ENCODE data around the gene GRIN2A.

The GRIN2A gene

DNA sequence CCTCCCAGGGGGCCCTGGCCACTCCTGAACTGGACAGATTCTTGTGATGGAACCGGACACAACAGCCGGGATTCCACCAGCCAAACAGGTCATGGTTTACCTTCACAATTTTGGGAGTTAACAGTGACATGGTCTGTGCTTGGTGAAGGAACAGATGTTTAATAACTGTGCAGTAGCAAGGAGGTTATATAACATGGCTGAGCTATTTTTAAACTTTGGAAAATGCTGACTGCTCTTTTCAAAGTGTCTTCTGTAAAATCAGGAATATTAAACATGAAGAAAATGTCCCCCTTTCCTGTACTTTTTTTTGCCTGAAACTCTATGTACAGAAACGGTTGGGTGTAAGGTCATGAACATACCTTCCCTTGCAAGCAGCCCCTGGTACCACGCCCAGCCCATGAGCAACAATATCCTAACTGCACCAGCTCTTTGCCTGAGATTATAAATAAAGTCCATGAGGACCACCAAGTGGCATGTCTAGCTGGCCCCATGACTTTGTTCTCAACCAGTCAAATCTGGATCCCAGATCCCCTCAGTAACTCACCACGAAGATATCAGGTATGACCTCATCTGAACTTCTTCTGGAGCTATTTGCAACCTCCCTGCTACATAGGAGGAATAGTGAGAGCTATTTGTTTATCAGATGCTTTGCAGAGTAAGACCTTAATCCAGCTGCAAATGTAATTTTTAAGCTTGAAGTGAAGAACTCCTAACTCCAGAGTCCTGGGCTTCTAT is 249.1 kb downstream of the GRIN2A start:
- DNase-seq (ENCODE audit: low read depth in 1 of 2, low spot score in 1 of 2): no peak
- no peaks in the 10 kb centered on the region for H3K27me3 ChIP-seq (ENCODE audit: insufficient read depth, poor library complexity, severe bottlenecking)
- H3K27ac ChIP-seq (replicated peaks): no peak overlapping the region
- TF ChIP-seq SPI1 (IDR thresholded peaks at IDR 0.05; ENCODE audit: borderline replicate concordance, low read depth): no peak
- TF ChIP-seq, protein P1, sequence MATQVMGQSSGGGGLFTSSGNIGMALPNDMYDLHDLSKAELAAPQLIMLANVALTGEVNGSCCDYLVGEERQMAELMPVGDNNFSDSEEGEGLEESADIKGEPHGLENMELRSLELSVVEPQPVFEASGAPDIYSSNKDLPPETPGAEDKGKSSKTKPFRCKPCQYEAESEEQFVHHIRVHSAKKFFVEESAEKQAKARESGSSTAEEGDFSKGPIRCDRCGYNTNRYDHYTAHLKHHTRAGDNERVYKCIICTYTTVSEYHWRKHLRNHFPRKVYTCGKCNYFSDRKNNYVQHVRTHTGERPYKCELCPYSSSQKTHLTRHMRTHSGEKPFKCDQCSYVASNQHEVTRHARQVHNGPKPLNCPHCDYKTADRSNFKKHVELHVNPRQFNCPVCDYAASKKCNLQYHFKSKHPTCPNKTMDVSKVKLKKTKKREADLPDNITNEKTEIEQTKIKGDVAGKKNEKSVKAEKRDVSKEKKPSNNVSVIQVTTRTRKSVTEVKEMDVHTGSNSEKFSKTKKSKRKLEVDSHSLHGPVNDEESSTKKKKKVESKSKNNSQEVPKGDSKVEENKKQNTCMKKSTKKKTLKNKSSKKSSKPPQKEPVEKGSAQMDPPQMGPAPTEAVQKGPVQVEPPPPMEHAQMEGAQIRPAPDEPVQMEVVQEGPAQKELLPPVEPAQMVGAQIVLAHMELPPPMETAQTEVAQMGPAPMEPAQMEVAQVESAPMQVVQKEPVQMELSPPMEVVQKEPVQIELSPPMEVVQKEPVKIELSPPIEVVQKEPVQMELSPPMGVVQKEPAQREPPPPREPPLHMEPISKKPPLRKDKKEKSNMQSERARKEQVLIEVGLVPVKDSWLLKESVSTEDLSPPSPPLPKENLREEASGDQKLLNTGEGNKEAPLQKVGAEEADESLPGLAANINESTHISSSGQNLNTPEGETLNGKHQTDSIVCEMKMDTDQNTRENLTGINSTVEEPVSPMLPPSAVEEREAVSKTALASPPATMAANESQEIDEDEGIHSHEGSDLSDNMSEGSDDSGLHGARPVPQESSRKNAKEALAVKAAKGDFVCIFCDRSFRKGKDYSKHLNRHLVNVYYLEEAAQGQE (IDR thresholded peaks at IDR 0.05; ENCODE audit: insufficient replicate concordance, low read depth): no peak
- TF ChIP-seq, protein P2, sequence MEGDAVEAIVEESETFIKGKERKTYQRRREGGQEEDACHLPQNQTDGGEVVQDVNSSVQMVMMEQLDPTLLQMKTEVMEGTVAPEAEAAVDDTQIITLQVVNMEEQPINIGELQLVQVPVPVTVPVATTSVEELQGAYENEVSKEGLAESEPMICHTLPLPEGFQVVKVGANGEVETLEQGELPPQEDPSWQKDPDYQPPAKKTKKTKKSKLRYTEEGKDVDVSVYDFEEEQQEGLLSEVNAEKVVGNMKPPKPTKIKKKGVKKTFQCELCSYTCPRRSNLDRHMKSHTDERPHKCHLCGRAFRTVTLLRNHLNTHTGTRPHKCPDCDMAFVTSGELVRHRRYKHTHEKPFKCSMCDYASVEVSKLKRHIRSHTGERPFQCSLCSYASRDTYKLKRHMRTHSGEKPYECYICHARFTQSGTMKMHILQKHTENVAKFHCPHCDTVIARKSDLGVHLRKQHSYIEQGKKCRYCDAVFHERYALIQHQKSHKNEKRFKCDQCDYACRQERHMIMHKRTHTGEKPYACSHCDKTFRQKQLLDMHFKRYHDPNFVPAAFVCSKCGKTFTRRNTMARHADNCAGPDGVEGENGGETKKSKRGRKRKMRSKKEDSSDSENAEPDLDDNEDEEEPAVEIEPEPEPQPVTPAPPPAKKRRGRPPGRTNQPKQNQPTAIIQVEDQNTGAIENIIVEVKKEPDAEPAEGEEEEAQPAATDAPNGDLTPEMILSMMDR (IDR thresholded peaks at IDR 0.05; ENCODE audit: insufficient read depth, low read length): no peak
- no peak for TF ChIP-seq GABPA (IDR thresholded peaks at IDR 0.05; ENCODE audit: low read depth)
- no peak for TF ChIP-seq POLR2AphosphoS5 (IDR thresholded peaks at IDR 0.05; ENCODE audit: low read depth)
- H3K4me3 ChIP-seq (replicated peaks; ENCODE audit: insufficient read depth, low read length): no peak overlapping the region

DNA sequence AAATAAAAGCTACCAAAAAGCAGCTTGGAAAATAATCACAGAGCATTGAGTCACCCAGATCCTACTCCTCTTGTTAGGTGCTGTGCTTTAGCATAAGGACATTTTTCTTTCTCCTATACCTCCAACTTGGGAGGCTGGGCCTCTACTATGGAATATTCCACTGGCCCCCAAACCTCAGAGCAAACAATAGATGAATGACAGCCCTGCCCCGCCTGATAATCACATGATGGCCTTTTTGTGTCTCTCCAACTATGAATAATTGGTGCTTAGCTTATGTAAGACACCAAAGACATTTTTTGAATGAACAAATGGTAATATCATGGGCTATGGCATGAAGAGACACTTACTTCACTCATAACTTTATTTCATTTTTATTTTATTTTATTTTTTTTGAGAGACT is 250.2 kb downstream of the GRIN2A start:
- H3K4me3 ChIP-seq (replicated peaks; ENCODE audit: insufficient read depth, low read length): no peak overlapping the region

DNA sequence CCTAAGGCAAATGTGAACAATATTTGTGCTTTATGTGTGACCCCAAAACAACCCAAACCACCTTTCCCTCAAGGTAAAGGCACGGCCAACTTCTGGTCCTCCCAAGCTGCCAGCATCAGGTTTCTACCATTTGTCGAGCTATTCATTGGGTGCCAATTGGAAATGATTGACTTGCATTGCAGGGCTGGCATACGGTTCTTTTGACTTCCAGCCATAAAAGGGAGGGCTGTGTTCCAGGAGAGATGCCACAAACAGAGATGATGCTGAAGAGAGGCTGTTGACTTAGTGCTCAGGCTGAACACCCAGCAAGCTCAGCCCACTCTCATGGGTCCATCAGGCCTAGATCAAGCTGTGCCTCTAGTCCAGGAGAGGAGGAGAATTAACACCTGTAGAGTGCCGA is 252.4 kb downstream of the GRIN2A start:
- no peaks in the 10 kb centered on the region for H3K27me3 ChIP-seq (ENCODE audit: insufficient read depth, poor library complexity, severe bottlenecking)
- H3K4me3 ChIP-seq (replicated peaks; ENCODE audit: insufficient read depth, low read length): no peak overlapping the region
- no peak for DNase-seq (ENCODE audit: low read depth in 1 of 2, low spot score in 1 of 2)
- no peak overlapping the region for H3K27ac ChIP-seq (replicated peaks)
- TF ChIP-seq SPI1 (IDR thresholded peaks at IDR 0.05; ENCODE audit: borderline replicate concordance, low read depth): no peak
- no peak for TF ChIP-seq GABPA (IDR thresholded peaks at IDR 0.05; ENCODE audit: low read depth)
- TF ChIP-seq, protein P2 (IDR thresholded peaks at IDR 0.05; ENCODE audit: insufficient read depth, low read length): no peak
- no peak for TF ChIP-seq POLR2AphosphoS5 (IDR thresholded peaks at IDR 0.05; ENCODE audit: low read depth)
- TF ChIP-seq, protein P1 (IDR thresholded peaks at IDR 0.05; ENCODE audit: insufficient replicate concordance, low read depth): no peak

More for the DNA sequence above, 250.2 kb downstream of the GRIN2A start:
- H3K27ac ChIP-seq (replicated peaks): no peak overlapping the region
- TF ChIP-seq, protein P2 (IDR thresholded peaks at IDR 0.05; ENCODE audit: insufficient read depth, low read length): no peak
- TF ChIP-seq, protein P1 (IDR thresholded peaks at IDR 0.05; ENCODE audit: insufficient replicate concordance, low read depth): no peak
- TF ChIP-seq SPI1 (IDR thresholded peaks at IDR 0.05; ENCODE audit: borderline replicate concordance, low read depth) (no peak), POLR2AphosphoS5 (IDR thresholded peaks at IDR 0.05; ENCODE audit: low read depth) (no peak), GABPA (IDR thresholded peaks at IDR 0.05; ENCODE audit: low read depth) (no peak)
- DNase-seq (ENCODE audit: low read depth in 1 of 2, low spot score in 1 of 2): no peak
- H3K27me3 ChIP-seq (ENCODE audit: insufficient read depth, poor library complexity, severe bottlenecking): no peaks in the 10 kb centered on the region

All from HL-60 (cell line).